ENCODE measurements around the gene DGKI.

Gene DGKI

GRCh38 chr7:137519181-137519691 is 327.5 kb downstream of the DGKI start:
- DNase-seq (ENCODE audit: low read depth): no peak
- no peak for TF ChIP-seq CTCF (IDR thresholded peaks at IDR 0.05; ENCODE audit: control insufficient read depth, extremely low read depth, insufficient read depth)
- no peak overlapping the region for H3K4me3 ChIP-seq (ENCODE audit: low read depth, low read length)

GRCh38 chr7:137513091-137513490 is 333.7 kb downstream of the DGKI start:
- no peak overlapping the region for H3K4me3 ChIP-seq (ENCODE audit: low read depth, low read length)
- no peak for DNase-seq (ENCODE audit: low read depth)
- TF ChIP-seq CTCF (IDR thresholded peaks at IDR 0.05; ENCODE audit: control insufficient read depth, extremely low read depth, insufficient read depth): no peak

GRCh38 chr7:137507096-137507495 is 339.7 kb downstream of the DGKI start:
- no peak overlapping the region for H3K4me3 ChIP-seq (ENCODE audit: low read depth, low read length)
- TF ChIP-seq CTCF (IDR thresholded peaks at IDR 0.05; ENCODE audit: control insufficient read depth, extremely low read depth, insufficient read depth): no peak
- no peak for DNase-seq (ENCODE audit: low read depth)

- TF ChIP-seq CTCF (IDR thresholded peaks at IDR 0.05; ENCODE audit: control insufficient read depth, extremely low read depth, insufficient read depth): no peak
- DNase-seq (ENCODE audit: low read depth): no peak
- H3K4me3 ChIP-seq (ENCODE audit: low read depth, low read length): no peak overlapping the region
These were observed 340.7 kb downstream of the DGKI start for GRCh38 chr7:137506031-137506430.

- no peak for TF ChIP-seq CTCF (IDR thresholded peaks at IDR 0.05; ENCODE audit: control insufficient read depth, extremely low read depth, insufficient read depth)
- no peak overlapping the region for H3K4me3 ChIP-seq (ENCODE audit: low read depth, low read length)
- DNase-seq (ENCODE audit: low read depth): no peak
These were observed 345.2 kb downstream of the DGKI start for GRCh38 chr7:137501562-137501961.

GRCh38 chr7:137492889-137493288 is 353.9 kb downstream of the DGKI start:
- no peak for TF ChIP-seq CTCF (IDR thresholded peaks at IDR 0.05; ENCODE audit: control insufficient read depth, extremely low read depth, insufficient read depth)
- H3K4me3 ChIP-seq (ENCODE audit: low read depth, low read length): no peak overlapping the region
- DNase-seq (ENCODE audit: low read depth): no peak

GRCh38 chr7:137489880-137490279 is 356.9 kb downstream of the DGKI start:
- no peak for DNase-seq (ENCODE audit: low read depth)
- no peak overlapping the region for H3K4me3 ChIP-seq (ENCODE audit: low read depth, low read length)
- TF ChIP-seq CTCF (IDR thresholded peaks at IDR 0.05; ENCODE audit: control insufficient read depth, extremely low read depth, insufficient read depth): no peak
